HAP-1 (cell line): Measurements from ENCODE around the gene TJP3.
"Not testable (repeated sequence)": the region's sequence is repeated elsewhere in the genome, so short reads cannot be mapped to it uniquely, and the experiment has no call there.

ENCODE experiments used
- DNase-seq, 2 experiments: peaks; one replicate each; pipeline ENCODE4 v3.0.0-alpha.2; 2016 to 2020; ENCODE audit warnings: low spot score in 2 of 2
- H3K27me3 ChIP-seq: fragments of 250-450 bp; sonication (Bioruptor Pico); 2 replicates; pipeline ENCODE4 v1.5.1; 2020; ENCODE audit warnings: low read depth, mild to moderate bottlenecking, moderate library complexity
- H3K36me3 ChIP-seq: fragments of 250-450 bp; sonication (Bioruptor Pico); replicated peaks from 2 replicates; pipeline ENCODE4 v1.5.1; 2020; ENCODE audit warnings: mild to moderate bottlenecking
- H3K4me1 ChIP-seq: fragments of 250-450 bp; sonication (Bioruptor Pico); 2 replicates; pipeline ENCODE4 v1.5.1; 2020; ENCODE audit warnings: mild to moderate bottlenecking
- H3K4me3 ChIP-seq: fragments of 250-450 bp; sonication (Bioruptor Pico); 2 replicates; pipeline ENCODE4 v1.5.1; 2020; ENCODE audit warnings: mild to moderate bottlenecking, moderate library complexity
- H3K9me3 ChIP-seq: fragments of 250-450 bp; sonication (Bioruptor Pico); 2 replicates; pipeline ENCODE4 v1.5.1; 2020; ENCODE audit warnings: mild to moderate bottlenecking, moderate library complexity
- in situ Hi-C: fragments of 300-500 bp; cut with MboI; formaldehyde crosslinking; loops from 3 replicates; pipeline ENCODE4 v1.14.3; 2020; ENCODE audit warnings: low sequenced_read_pairs, inconsistent platforms, mixed read lengths

The TJP3 gene

GRCh38 chr19:3745363-3746045, 37.3 kb downstream of the TJP3 start:
- H3K27me3 ChIP-seq = no peaks in the 10 kb centered on the region
- no peaks in the 10 kb centered on the region for H3K4me1 ChIP-seq
- DNase-seq = no peak
- in situ Hi-C loops = no loop called here
- H3K4me3 ChIP-seq = no peak overlapping the region
- no peaks in the 10 kb centered on the region for H3K36me3 ChIP-seq
- no peaks in the 10 kb centered on the region for H3K9me3 ChIP-seq

GRCh38 chr19:3746371-3747056, 38.3 kb downstream of the TJP3 start:
- in situ Hi-C loops = no loop called here
- no peak for DNase-seq
- H3K4me3 ChIP-seq = no peak overlapping the region
- no peaks in the 10 kb centered on the region for H3K27me3 ChIP-seq
- no peaks in the 10 kb centered on the region for H3K9me3 ChIP-seq
- no peaks in the 10 kb centered on the region; the same call in 1 of the 2 replicates for H3K36me3 ChIP-seq
- H3K4me1 ChIP-seq = no peaks in the 10 kb centered on the region

- in situ Hi-C loops = no loop called here
- no peak for DNase-seq
- H3K9me3 ChIP-seq = no peaks in the 10 kb centered on the region
These were observed 40.8 kb downstream of the TJP3 start for GRCh38 chr19:3748965-3749364.

GRCh38 chr19:3750211-3750610, 42.0 kb downstream of the TJP3 start:
- no peak for DNase-seq
- Histone ChIP-seq H3K4me1 (no peaks in the 10 kb centered on the region), H3K27me3 (no peaks in the 10 kb centered on the region), H3K9me3 (no peaks in the 10 kb centered on the region), H3K36me3 (no peaks in the 10 kb centered on the region; the same call in none of the 2 replicates), H3K4me3 (no peak overlapping the region)
- in situ Hi-C loops = no loop called here

More at GRCh38 chr19:3748965-3749364, 40.8 kb downstream of the TJP3 start:
- H3K4me1 ChIP-seq = no peaks in the 10 kb centered on the region
- no peak overlapping the region for H3K4me3 ChIP-seq
- no peaks in the 10 kb centered on the region for H3K27me3 ChIP-seq
- no peaks in the 10 kb centered on the region; the same call in none of the 2 replicates for H3K36me3 ChIP-seq

GRCh38 chr19:3751236-3751635, 43.1 kb downstream of the TJP3 start:
- no peaks in the 10 kb centered on the region for H3K4me1 ChIP-seq
- H3K9me3 ChIP-seq = no peaks in the 10 kb centered on the region
- no peak overlapping the region for H3K4me3 ChIP-seq
- in situ Hi-C loops = no loop called here
- DNase-seq = no peak
- H3K36me3 ChIP-seq = no peaks in the 10 kb centered on the region; the same call in none of the 2 replicates
- H3K27me3 ChIP-seq = no peaks in the 10 kb centered on the region

- Histone ChIP-seq H3K27me3 (no peaks in the 10 kb centered on the region), H3K4me3 (no peak overlapping the region), H3K9me3 (no peaks in the 10 kb centered on the region), H3K36me3 (no peaks in the 10 kb centered on the region; the same call in none of the 2 replicates), H3K4me1 (no peaks in the 10 kb centered on the region)
- no peak for DNase-seq
- in situ Hi-C loops = no loop called here
These were observed 44.3 kb downstream of the TJP3 start for GRCh38 chr19:3752492-3752891.

GRCh38 chr19:3753631-3754410, 45.6 kb downstream of the TJP3 start:
- H3K36me3 ChIP-seq = peaks cover 3% of the 10 kb centered on the region
- no peak for DNase-seq
- H3K27me3 ChIP-seq = no peaks in the 10 kb centered on the region
- in situ Hi-C loops = no loop called here
- no peaks in the 10 kb centered on the region for H3K9me3 ChIP-seq
- no peak overlapping the region for H3K4me3 ChIP-seq
- H3K4me1 ChIP-seq = no peaks in the 10 kb centered on the region

- DNase-seq, in situ Hi-C loops, H3K36me3 ChIP-seq, H3K27me3 ChIP-seq, H3K4me3 ChIP-seq, H3K4me1 ChIP-seq, H3K9me3 ChIP-seq: not testable (repeated sequence)
These were observed 49.5 kb downstream of the TJP3 start for GRCh38 chr19:3757705-3758104.

- in situ Hi-C loops, H3K4me1 ChIP-seq, H3K27me3 ChIP-seq, H3K9me3 ChIP-seq, H3K4me3 ChIP-seq, DNase-seq, H3K36me3 ChIP-seq: not testable (repeated sequence)
These were observed 50.1 kb downstream of the TJP3 start for GRCh38 chr19:3758297-3758696.

GRCh38 chr19:3759482-3760254, 51.5 kb downstream of the TJP3 start:
- Histone ChIP-seq H3K27me3 (no peaks in the 10 kb centered on the region), H3K9me3 (no peaks in the 10 kb centered on the region), H3K4me3 (no peak overlapping the region), H3K4me1 (peaks cover 8% of the 10 kb centered on the region), H3K36me3 (peaks cover 7% of the 10 kb centered on the region)
- no peak for DNase-seq
- in situ Hi-C loops = no loop called here

- in situ Hi-C loops = no loop called here
These were observed 52.7 kb downstream of the TJP3 start for GRCh38 chr19:3760871-3761361.

GRCh38 chr19:3761382-3762129, 53.4 kb downstream of the TJP3 start, which contains the start of gene APBA3:
TSS of gene APBA3 (minus strand) at chr19:3761692. CDS start at chr19:3760264, 1,428 bp downstream.
- Histone ChIP-seq H3K4me3 (peak within 1 kb of the TSS; percentile 98), H3K9me3 (no peaks in the 10 kb centered on the region), H3K27me3 (no peaks in the 10 kb centered on the region), H3K4me1 (peaks cover 8% of the 10 kb centered on the region), H3K36me3 (peaks cover 18% of the 10 kb centered on the region)
- peak; percentile 86 to 96 for DNase-seq
- in situ Hi-C loops = no loop called here

More at GRCh38 chr19:3760871-3761361, 52.7 kb downstream of the TJP3 start:
- DNase-seq = no peak
- H3K4me1 ChIP-seq = peaks cover 8% of the 10 kb centered on the region
- H3K36me3 ChIP-seq = peaks cover 14% of the 10 kb centered on the region
- H3K27me3 ChIP-seq = no peaks in the 10 kb centered on the region
- peak overlapping the region; percentile 98 for H3K4me3 ChIP-seq
- no peaks in the 10 kb centered on the region for H3K9me3 ChIP-seq

GRCh38 chr19:3762130-3762473, 53.9 kb downstream of the TJP3 start:
- no peaks in the 10 kb centered on the region for H3K9me3 ChIP-seq
- in situ Hi-C loops = no loop called here
- H3K4me3 ChIP-seq = peak overlapping the region; percentile 98
- peaks cover 8% of the 10 kb centered on the region for H3K4me1 ChIP-seq
- no peaks in the 10 kb centered on the region for H3K27me3 ChIP-seq
- H3K36me3 ChIP-seq = peaks cover 19% of the 10 kb centered on the region
- DNase-seq = no peak
